Germinal center (tissue), 1 donor: Measurements from ENCODE around the gene MFN2.
"Not testable (repeated sequence)": the region's sequence is repeated elsewhere in the genome, so short reads cannot be mapped to it uniquely, and the experiment has no call there.

Experiments used
- DNase-seq: peaks from one replicate; pipeline ENCODE4 v3.0.0; 2012; ENCODE audit warnings: mixed read lengths, low spot score

Gene MFN2

DNA sequence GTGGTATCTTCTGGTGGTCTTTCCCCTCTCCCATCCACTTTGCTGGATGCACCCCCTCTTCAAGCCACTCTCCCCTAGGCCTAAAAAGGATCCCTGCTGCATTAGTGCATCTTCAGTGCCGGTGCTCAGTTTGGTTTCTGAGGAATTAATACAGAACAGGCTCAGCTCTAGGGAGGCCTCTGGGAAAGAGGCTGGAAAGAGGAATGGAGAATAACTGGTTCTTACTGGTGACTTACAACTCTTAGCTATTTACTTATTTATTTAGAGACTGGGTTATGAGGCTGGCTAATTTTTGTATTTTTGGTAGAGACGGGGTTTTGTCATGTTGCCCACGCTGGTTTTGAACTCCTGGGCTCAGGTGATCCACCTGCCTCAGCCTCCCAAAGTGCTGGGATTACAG is 19.0 kb downstream of the MFN2 start:
- DNase-seq, result no peak

DNA sequence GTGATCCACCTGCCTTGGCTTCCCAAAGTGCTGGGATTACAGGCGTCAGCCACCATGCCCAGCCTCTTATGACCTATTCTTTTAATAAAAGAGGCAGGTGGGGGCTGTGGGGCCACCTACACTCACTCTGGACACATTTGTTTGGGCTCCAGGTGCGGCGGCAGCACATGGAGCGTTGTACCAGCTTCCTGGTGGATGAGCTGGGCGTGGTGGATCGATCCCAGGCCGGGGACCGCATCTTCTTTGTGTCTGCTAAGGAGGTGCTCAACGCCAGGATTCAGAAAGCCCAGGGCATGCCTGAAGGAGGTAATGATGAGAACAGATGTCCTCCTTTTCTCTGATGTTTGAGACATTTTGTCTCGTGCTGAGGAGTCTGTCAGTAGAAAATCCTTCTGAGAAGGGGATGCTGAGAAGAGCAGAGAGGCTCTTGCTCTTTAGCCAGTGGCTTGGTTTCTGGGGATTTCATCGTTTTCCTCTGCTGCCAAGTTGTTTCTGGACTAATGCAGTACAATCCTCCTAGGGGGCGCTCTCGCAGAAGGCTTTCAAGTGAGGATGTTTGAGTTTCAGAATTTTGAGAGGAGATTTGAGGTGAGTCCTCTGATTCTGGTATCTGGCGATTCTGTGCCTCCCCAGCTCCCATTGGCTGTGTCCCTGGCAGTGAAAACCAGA is 21.1 kb downstream of the MFN2 start:
- no peak for DNase-seq

DNA sequence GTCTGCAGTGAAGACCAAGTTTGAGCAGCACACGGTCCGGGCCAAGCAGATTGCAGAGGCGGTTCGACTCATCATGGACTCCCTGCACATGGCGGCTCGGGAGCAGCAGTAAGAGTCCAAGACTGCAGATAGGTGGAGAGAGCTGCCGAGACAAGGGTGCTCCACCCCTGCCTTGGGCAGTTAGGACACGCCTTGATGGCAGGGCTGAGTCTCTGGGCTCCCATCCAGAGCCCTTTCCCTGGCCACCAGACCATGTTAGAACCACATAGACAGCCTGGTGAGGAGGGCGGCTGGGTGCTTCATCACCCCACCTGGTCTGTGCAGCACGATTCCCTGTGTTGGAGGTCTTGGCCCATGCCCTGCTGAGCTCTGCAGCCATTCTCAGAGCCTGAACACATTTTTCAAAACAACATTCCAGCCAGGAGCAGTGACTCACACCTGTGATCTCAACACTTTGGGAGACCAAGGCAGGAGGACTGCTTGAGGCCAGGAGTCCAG is 21.8 kb downstream of the MFN2 start:
- DNase-seq, result no peak

DNA sequence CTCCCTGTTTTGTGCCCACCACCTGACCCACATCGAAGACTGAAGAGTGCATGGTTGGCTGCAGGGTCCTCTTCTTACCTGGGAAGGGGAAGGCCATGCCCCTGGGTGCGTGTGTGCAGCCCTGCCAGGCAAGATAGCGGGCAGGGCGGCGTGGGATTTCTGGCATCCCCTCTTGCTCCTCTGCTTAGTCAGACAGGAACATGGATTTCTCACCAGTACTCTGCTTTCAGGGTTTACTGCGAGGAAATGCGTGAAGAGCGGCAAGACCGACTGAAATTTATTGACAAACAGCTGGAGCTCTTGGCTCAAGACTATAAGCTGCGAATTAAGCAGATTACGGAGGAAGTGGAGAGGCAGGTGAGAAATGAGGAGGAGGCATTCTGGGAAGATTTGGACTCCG is 23.5 kb downstream of the MFN2 start:
- no peak for DNase-seq

DNA sequence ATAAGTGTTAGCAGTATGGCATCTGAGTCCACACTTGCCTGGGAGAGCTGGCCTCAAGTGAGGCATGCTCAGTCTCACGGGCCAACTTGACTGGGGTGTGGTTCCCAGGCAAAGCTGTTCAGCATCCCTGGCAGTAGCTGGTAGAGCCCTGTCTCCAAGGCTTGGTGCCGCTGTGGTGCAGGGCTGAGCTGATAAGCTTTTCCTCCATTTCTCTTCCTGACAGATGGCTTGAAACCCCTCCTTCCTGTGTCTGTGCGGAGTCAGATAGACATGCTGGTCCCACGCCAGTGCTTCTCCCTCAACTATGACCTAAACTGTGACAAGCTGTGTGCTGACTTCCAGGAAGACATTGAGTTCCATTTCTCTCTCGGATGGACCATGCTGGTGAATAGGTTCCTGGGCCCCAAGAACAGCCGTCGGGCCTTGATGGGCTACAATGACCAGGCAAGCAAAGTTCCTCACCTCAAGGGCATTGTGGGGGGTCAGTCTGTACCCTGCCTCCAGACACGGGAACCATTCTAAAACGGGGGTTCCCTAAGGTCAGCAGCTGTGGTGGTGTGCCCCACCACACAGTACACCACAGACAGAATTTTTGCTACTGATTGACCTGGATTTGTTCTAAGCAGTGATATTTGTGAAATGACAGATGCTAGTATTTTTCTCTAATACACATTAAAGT is 25.4 kb downstream of the MFN2 start:
- DNase-seq, result no peak

DNA sequence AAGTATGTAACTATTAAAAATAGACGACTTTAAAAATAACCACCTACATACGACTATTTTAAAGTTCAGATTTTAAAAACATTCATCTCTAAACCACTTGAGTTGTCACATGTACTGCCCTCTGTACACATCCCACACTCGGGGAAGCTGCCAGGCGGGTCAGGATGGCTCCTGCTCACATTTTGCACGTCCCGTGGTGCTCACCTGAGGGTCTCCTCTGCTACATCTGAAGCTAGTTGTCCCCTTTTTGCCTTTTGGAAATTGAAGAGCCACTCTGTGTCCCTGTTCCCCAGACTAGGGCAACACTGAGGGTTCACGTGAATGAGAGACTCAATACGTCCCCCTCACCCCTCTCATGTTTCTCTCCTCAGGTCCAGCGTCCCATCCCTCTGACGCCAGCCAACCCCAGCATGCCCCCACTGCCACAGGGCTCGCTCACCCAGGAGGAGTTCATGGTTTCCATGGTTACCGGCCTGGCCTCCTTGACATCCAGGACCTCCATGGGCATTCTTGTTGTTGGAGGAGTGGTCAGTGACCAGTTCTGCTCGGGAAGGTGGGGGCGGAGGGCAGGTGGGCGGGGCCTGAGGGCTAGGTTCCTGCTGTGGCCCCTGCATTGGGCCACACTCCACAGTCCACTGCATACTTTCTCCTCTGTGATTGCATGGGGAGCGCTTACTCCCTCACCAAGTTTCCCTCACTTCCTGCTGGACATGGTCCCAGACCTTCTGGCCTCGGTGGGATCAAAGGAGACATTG is 26.1 kb downstream of the MFN2 start:
- no peak for DNase-seq

DNA sequence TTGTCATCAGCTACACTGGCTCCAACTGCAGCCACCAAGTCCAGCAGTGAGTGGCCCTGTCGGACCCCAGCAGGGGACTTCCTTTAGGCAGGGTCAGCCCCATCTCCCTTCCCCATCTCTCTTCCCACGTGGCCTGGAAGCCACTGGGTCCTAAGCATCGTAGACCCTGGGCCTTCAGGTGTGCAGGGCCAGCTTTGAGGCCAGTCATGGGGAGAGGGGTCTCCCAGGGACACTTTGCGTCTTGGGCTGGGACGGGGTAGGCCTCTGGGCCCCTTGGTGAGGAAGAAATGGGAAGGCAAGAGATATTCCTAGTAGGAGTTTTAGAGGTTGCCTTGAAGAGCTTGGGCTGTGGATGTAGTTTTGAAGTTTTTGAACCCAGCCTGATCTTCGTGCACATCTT is 27.0 kb downstream of the MFN2 start:
- DNase-seq, result no peak

DNA sequence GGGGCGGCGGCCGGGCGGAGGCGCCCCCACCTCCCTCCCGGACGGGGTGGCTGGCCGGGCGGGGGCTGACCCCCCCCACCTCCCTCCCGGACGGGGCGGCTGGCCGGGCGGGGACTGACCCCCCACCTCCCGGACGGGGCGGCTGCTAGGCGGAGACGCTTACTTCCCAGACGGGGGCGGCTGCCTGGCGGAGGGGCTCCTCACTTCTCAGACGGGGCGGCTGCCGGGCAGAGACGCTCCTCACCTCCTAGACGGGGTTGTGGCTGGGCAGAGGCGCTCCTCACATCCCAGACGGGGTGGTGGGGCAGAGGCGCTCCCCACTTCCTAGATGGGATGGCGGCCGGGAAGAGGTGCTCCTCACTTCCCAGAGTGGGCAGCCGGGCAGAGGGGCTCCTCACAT is 28.1 kb downstream of the MFN2 start:
- DNase-seq, result not testable (repeated sequence)

DNA sequence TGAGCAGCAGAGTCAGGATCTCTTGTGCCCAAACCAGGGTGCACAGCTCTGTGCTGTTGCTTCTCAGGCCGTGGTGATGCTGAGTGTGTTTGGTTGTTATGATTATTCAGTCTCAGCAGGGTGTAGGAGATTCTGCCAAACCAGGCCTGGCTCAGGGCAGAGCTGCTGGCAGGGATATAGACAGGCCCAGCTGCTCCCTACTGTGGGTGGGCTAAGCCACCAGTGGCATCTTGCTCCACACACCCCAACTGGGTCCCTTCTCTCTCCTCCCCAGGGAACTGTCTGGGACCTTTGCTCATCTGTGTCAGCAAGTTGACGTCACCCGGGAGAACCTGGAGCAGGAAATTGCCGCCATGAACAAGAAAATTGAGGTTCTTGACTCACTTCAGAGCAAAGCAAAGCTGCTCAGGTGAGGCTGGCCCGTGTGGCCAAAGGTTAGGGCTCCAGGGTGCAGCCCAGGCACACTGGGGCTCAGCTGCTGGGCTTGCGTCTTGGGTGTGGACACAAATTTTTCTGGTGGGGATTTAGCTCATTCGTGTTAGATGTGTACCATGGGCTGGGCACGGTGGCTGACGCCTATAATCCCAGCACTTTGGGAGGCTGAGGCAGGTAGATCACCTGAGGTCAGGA is 29.2 kb downstream of the MFN2 start:
- no peak for DNase-seq

DNA sequence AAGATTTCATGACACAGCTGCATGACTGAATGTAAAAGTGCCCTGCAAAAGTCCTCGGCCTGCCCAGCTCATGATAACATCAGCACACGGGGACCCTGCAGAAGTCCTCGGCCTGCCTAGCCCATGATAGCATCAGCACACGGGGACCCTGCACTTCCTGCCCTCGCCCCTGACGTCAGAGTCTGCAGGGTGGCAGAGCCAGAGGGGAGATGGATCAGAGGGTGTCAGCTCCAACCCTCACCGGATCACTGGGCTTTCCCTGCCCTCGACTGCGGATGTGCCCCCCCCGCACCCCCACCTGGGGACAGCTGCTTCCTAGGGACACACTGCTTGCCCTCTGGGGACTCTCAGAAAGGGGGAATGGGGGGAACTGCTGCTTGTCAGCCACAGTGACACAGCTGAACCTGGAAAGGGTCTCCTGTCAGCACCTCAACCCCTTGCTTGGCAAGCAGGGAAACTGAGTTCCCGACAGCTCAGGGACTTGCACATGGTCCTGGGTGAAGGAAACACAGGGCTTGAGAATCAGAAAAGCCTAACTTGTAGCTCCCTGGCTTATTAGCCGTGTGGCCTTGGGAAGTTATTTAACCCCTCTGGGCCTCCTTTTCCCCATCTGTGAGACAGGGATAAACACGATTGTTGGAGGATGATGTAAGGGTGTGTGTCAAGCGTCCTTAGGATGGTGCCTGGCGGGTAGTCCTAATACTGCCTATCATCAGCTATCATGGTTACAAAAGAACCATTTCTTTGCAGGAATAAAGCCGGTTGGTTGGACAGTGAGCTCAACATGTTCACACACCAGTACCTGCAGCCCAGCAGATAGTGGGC is 30.7 kb downstream of the MFN2 start:
- DNase-seq, result no peak

DNA sequence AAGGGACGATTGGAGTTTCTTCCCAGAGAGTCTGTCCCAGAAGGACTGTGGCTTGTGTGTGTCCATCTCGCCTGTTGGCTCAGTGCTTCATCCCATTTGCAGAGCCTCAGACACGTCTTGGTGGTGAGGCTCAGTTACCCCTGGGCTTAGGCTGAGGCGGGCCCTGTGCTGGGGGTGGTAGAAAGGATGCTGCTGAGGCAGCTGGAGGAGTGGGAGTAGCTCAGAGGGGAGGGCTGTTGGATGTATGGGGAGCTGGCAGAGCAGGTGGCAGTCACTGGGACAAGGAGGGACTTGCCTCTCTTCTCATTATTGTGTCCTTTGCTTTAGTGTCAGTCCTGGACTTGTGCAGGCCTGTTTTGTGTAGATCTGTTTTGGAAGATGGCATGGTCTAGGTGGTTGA is 31.8 kb downstream of the MFN2 start:
- no peak for DNase-seq

DNA sequence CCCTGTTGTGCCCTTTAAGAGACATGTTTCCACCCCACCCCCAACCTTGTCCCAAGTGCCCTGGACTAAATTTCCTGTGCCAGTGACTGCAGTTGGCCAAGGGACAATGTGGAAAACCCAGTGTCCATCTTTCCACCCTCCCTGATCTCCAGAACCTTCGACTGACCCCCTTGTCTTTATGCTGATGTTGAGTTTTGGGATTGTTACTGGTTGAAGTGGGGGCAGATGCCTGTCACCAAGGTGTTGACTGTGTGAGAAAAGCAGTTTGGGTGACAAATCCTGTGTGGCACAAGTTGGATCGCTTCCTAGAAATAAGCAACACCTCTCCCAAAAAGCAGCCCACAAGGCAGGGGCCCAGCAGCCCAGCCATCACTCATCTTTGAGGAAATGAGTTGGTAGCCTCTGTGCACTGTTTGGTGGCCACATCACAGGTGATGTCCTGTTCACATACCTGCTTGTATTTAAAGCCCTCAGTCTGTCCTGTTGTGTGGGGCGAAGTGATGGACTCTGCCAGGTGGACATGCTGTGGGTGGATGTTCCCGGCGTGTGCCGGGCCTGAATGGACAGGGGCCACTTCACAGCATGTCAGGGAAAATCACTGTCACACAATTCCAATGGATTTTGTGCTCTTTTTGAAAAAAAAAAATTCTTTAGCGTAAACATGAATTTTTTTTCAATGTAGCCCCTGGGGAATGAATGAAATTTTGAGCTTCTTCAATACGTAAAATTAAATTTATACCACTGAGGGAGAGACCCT is 32.5 kb downstream of the MFN2 start:
- DNase-seq, result no peak

DNA sequence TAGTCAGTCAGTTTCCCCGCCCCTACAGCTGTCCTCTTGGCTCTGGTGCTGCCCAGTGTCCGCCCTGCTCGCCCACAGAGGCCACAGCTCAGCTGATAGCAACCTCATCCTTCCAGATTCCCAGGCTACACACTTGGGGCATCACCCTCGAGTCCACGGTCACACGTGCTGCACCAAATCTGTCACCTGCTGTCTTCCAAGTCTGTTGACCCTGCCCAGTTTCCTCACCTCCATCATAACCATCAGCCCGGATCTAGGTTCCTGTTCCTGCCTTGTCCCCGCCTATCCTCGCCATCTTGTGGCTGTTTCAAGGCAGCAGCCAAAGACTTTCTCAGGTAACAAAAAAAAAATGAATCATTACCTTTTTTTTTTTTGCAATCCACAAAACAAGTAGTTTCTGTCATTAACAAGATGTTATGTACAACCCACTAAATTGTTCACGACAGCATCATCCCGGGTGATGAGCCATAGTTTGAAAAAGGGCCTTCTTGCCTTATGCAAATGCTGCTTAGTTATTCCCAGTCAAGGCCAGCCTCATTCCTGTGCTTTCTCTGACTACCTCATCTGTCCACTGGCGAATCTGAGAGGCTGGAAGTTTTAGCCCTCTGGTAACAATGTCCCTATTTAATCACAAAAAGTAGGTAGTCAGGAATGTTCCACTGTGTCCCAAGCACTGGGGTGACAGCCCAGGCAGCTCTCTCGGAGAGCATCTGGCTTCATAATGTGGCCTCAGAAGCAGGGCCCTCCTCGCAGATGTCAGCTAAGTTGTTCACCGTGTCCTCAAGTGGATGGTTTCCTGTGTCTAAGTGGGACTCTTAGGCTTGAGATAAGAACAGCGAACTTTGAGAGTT is 34.1 kb downstream of the MFN2 start:
- DNase-seq, result no peak

DNA sequence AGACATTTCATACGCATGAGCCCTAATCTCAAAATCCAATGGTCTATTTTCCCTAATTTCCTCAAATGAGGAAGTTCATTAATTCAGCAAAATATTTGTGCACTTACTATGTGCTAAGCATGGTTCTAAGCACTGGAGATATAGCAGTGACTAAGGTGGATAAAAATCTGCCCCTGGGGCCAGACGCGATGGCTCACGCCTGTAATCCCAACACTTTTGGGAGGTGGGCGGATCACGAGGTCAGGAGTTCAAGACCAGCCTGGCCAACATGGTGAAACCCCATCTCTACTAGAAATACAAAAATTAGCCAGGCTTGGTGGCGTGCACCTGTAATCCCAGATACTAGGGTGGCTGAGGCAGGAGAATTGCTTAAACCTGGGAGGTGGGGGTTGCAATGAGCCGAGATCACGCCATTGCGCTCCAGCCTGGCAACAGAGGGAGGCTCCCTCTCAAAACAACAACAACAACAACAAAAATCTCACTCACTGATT is 34.8 kb downstream of the MFN2 start:
- DNase-seq, result no peak

DNA sequence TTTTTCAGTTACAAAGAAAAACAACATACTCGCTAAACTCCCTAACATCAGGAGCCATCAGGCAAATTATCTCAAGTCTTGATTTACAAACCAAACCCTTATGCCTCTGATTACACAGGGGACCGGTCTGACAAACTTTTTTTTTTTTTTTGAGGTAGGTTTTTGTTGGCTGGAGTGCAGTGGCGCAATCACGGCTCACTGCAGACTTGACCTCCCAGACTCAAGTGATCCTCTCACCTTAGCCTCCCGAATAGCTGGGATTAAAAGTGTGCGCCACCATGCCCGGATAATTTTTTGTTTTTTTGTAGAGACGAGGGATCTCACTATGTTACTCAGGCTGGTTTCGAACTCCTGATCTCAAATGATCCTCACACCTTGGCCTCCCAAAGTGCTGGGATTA is 35.3 kb downstream of the MFN2 start:
- no peak for DNase-seq

DNA sequence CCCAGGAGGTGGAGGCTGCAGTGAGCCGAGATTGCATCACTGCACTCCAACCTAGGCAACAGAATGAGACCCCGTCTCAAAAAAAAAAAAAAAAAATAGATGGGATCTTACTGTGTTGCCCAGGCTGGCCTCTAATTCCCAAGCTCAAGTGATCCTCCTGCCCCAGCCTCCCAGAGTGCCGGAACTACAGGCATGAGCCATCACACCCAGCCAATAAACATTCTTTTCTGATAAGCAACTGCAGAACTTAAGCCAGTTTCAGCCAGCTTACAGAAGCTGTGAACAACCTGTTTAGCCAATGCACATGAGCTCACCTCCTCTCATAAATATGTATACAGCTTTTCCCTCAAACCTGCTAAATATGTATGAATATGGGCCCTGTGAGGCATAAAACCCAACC is 35.9 kb downstream of the MFN2 start:
- DNase-seq, result no peak

DNA sequence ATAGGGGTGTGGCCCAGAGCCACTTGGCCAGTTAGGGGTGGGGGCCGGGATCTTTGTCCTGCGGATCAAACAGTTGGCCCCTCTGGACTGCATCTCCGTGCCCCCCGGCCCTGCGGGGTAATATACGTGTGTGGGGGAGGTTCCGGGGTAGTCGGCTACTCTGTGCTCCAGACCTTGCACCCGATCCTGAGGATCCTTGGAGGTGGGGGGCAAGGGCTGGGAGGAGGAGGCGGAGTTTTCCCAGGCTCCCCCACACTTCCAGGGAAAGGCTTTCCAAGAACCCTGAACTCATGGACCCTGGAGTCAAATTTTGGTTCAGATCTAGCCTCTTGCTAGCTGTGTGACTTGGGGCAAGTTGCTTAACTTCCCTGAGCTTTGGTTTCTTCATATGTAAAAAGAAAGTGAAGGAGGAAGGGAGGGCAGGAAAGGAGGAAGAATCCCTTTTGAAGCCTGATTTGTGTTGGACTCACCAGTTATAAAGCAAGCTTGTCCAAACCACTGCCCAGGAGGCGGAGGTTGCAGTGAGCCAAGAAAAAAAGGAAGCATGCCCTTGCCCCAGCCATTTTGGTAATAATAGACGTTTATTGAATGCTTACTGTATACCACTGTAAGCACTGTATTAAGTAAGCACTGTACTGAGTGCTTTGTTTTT is 39.7 kb downstream of the MFN2 start:
- no peak for DNase-seq

DNA sequence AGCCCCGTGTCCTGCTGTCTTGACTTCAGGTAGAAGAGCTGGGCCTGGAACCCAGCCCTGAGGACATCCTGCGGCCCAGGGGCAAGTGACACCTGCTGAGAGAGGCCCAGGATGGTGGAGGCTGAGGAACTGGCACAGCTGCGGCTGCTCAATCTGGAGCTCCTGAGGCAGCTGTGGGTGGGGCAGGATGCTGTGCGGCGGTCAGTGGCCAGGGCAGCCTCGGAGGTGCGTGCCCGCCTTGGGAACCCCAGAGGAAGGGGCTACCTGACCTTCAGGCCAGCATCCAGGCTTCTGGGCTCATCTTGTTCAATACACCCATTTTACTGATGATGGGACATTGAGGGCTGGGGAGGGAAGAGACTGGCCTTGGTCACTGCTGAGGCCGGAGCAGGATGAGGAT is 41.4 kb downstream of the MFN2 start:
- no peak for DNase-seq

DNA sequence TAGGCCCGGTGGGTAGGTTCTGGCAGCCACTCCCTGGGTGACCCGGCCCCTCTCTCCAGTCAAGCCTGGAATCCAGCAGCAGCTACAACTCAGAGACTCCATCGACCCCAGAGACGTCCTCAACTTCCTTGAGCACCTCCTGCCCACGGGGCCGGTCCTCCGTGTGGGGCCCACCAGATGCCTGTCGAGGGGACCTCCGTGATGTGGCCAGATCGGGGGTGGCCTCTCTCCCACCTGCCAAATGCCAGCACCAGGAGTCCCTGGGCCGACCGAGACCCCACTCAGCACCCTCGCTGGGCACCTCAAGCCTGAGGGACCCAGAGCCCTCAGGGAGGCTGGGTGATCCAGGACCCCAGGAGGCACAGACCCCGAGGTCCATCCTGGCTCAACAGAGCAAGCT is 41.8 kb downstream of the MFN2 start:
- DNase-seq, result no peak
